ENCODE data around the gene KPRP. TPM values are rescaled to one million over a fixed set of nuclear protein-coding genes. Genes with fewer than 3 reads are reported as not detected.

KPRP gene
- total RNA-seq: not detected

GRCh38 chr1:152757747-152758146, at the start of gene KPRP:
KPRP (plus strand) TSS chr1:152758025; CDS start chr1:152759589, 1,564 bp downstream.
- Mint-ChIP-seq H3K36me3 (no peaks in the 10 kb centered on the region), H3K9me3 (no peaks in the 10 kb centered on the region), H3K27me3 (peaks cover 8% of the 10 kb centered on the region), H3K4me3 (no peak within 1 kb of the TSS), H3K4me1 (no peaks in the 10 kb centered on the region), H3K27ac (no peak within 1 kb of the TSS)
- no peak for ATAC-seq (ENCODE audit: low read depth)
- POLR2A ChIA-PET: no interaction called here
- DNase-seq: no peak

DNA sequence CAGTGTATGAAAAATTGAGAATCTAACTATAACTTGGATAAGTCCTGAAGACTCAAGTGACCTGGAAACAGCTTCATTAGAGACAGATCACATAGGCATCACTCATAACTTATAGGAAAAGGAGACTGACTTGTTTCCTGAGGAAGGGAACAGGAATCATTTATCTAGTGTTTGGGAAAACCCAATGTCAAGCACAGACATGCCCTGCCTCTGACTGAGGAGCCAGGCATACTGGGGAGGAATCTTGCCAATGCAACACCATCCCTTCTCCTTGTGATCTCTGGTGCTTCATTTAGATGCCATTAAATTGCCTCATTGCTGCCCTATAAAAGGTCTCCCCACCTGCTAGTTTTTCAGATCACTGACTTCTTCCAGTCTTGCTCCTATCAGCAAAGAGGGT, 39.6 kb upstream of the KPRP start:
- no peak overlapping the region for H3K27ac Mint-ChIP-seq
- ATAC-seq (ENCODE audit: low read depth) (no peak), DNase-seq (no peak)
- POLR2A ChIA-PET: no interaction called here
- no peaks in the 10 kb centered on the region for H3K9me3 Mint-ChIP-seq
- H3K27me3 Mint-ChIP-seq: peaks cover 3% of the 10 kb centered on the region
- H3K36me3 Mint-ChIP-seq: no peaks in the 10 kb centered on the region
- H3K4me1 Mint-ChIP-seq: no peaks in the 10 kb centered on the region
- no peak overlapping the region for H3K4me3 Mint-ChIP-seq

GRCh38 chr1:152725261-152725660, 32.6 kb upstream of the KPRP start:
- Mint-ChIP-seq H3K36me3 (no peaks in the 10 kb centered on the region), H3K9me3 (no peaks in the 10 kb centered on the region), H3K27ac (no peak overlapping the region), H3K4me1 (no peaks in the 10 kb centered on the region), H3K4me3 (no peak overlapping the region), H3K27me3 (peaks cover 7% of the 10 kb centered on the region)
- no peak for ATAC-seq (ENCODE audit: low read depth)
- no peak for DNase-seq
- POLR2A ChIA-PET: no interaction called here

DNA sequence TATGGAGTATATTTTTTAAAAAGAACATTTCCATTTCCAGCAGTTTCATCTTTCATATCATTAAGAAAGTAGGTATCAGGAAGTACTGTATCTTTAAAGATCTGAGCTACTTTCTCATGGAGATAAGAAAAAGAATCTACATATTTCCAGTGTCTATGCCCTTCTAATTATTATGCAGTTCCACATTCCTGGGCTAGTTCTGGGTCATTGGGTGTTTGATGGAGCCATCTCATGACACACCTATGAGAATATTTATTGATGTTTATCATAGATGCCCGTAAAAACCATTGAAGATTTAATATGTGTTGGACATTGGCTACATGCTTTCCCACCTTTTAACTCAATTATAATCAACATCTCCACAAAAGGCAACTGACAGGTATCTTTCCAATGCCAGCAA, 28.8 kb upstream of the KPRP start:
- Mint-ChIP-seq H3K9me3 (no peaks in the 10 kb centered on the region), H3K36me3 (no peaks in the 10 kb centered on the region), H3K27ac (no peak overlapping the region), H3K4me3 (no peak overlapping the region), H3K27me3 (peaks cover 4% of the 10 kb centered on the region), H3K4me1 (no peaks in the 10 kb centered on the region)
- ATAC-seq (ENCODE audit: low read depth) (no peak), DNase-seq (no peak)
- POLR2A ChIA-PET: no interaction called here

GRCh38 chr1:152735648-152736047, 22.2 kb upstream of the KPRP start:
- no peak for ATAC-seq (ENCODE audit: low read depth)
- Mint-ChIP-seq H3K4me3 (no peak overlapping the region), H3K9me3 (no peaks in the 10 kb centered on the region)

GRCh38 chr1:152737997-152738396, 19.8 kb upstream of the KPRP start:
- DNase-seq: no peak
- Mint-ChIP-seq H3K9me3 (no peaks in the 10 kb centered on the region), H3K36me3 (no peaks in the 10 kb centered on the region), H3K4me3 (no peak overlapping the region), H3K4me1 (no peaks in the 10 kb centered on the region), H3K27ac (no peak overlapping the region), H3K27me3 (peaks cover 20% of the 10 kb centered on the region)
- POLR2A ChIA-PET: no interaction called here
- no peak for ATAC-seq (ENCODE audit: low read depth)

More at GRCh38 chr1:152735648-152736047, 22.2 kb upstream of the KPRP start:
- no peak for DNase-seq
- Mint-ChIP-seq H3K36me3 (no peaks in the 10 kb centered on the region), H3K27ac (no peak overlapping the region), H3K4me1 (no peaks in the 10 kb centered on the region), H3K27me3 (peaks cover 12% of the 10 kb centered on the region)
- POLR2A ChIA-PET: no interaction called here

GRCh38 chr1:152739841-152740240, 18.0 kb upstream of the KPRP start:
- Mint-ChIP-seq H3K4me3 (no peak overlapping the region), H3K9me3 (no peaks in the 10 kb centered on the region), H3K4me1 (no peaks in the 10 kb centered on the region), H3K27me3 (peaks cover 24% of the 10 kb centered on the region), H3K27ac (no peak overlapping the region), H3K36me3 (no peaks in the 10 kb centered on the region)
- no peak for ATAC-seq (ENCODE audit: low read depth)
- no peak for DNase-seq
- POLR2A ChIA-PET: no interaction called here

DNA sequence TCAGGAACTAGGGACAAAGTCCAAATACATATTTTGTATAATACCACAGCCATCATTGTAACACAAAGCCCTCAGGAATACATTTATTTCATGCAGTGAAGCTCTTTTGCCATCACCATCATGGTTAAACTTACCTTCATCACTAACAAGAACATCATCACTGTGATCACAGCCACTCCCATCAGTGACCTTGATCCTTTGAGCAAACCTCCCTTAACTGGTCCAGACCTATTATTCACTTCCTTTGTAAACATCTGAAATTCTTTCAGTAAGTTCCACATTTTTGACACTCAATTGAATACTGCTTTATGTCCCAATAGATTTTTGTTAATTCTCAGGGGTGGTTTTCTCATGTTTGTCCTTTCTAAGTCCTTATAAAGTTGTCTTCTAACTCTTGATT, 16.2 kb upstream of the KPRP start:
- Mint-ChIP-seq H3K4me3 (no peak overlapping the region), H3K27me3 (peaks cover 24% of the 10 kb centered on the region), H3K4me1 (no peaks in the 10 kb centered on the region), H3K9me3 (no peaks in the 10 kb centered on the region), H3K36me3 (no peaks in the 10 kb centered on the region), H3K27ac (no peak overlapping the region)
- no peak for DNase-seq
- no peak for ATAC-seq (ENCODE audit: low read depth)
- POLR2A ChIA-PET: no interaction called here

- Mint-ChIP-seq H3K4me3 (no peak overlapping the region), H3K36me3 (no peaks in the 10 kb centered on the region), H3K4me1 (no peaks in the 10 kb centered on the region), H3K9me3 (no peaks in the 10 kb centered on the region), H3K27me3 (peaks cover 25% of the 10 kb centered on the region), H3K27ac (no peak overlapping the region)
- DNase-seq (no peak), ATAC-seq (ENCODE audit: low read depth) (no peak)
- POLR2A ChIA-PET: no interaction called here
Observed at GRCh38 chr1:152743371-152744145, 14.3 kb upstream of the KPRP start.

DNA sequence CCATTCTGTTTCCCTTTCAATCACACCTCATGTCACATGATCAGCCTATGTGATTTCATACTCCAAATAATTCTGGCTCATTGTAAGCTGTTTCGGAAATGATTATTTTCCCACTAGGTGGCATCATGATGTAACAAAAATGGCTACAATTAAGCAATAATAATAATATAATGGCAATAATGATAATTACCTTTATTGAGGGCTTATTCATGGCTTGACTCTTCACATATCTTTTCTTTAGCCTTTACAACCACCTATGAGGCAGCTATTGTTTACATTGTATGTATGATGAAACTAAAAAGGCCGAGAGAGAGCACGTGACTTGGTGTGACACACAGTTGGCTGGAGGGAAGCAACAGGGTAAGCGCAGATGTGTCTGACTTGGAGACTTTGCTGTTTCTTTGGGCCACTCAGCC, 12.5 kb upstream of the KPRP start:
- no peak overlapping the region for H3K4me3 Mint-ChIP-seq
- no peak overlapping the region for H3K27ac Mint-ChIP-seq
- H3K36me3 Mint-ChIP-seq: no peaks in the 10 kb centered on the region
- H3K27me3 Mint-ChIP-seq: peaks cover 20% of the 10 kb centered on the region
- no peak for DNase-seq
- POLR2A ChIA-PET: no interaction called here
- H3K4me1 Mint-ChIP-seq: no peaks in the 10 kb centered on the region
- no peaks in the 10 kb centered on the region for H3K9me3 Mint-ChIP-seq
- ATAC-seq (ENCODE audit: low read depth): no peak

DNA sequence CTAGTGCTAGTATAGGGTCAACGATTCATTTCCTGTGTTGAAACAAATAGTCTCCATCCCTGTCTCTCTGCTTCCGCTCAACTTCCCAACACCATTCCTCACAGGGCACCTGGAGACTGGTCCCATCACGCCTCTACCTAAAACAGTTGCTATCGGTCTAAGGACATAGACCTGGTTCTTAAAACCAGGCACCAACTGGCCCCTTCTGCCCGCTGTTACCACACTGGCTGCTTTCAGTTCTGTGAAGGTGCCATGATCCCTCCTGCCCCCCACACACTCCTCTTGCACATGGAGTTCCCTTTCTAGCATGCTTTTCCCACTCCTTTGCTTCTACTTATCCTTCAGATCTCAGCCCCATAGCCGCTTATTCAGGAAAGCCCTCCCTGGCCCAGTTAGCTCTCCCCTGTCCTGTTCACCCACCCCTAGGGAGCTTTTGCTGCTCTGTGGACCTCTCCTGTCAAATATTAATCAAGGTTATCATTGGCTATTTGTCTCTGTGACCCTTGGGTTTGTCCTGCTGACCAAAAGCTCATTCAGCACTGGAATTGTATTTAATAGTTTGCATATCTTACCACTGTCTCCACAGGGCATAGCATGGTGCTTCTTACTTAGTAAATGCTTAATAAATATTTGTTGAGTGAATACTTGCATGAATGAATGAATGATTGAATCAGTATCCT, 11.9 kb upstream of the KPRP start:
- Mint-ChIP-seq H3K4me1 (no peaks in the 10 kb centered on the region), H3K27ac (no peak overlapping the region), H3K9me3 (no peaks in the 10 kb centered on the region), H3K27me3 (peaks cover 18% of the 10 kb centered on the region), H3K4me3 (no peak overlapping the region), H3K36me3 (no peaks in the 10 kb centered on the region)
- POLR2A ChIA-PET: no interaction called here
- DNase-seq (no peak), ATAC-seq (ENCODE audit: low read depth) (no peak)

- no peak overlapping the region for H3K4me3 Mint-ChIP-seq
- no peaks in the 10 kb centered on the region for H3K4me1 Mint-ChIP-seq
- H3K27ac Mint-ChIP-seq: no peak overlapping the region
- H3K36me3 Mint-ChIP-seq: no peaks in the 10 kb centered on the region
- peaks cover 20% of the 10 kb centered on the region for H3K27me3 Mint-ChIP-seq
- ATAC-seq (ENCODE audit: low read depth) (no peak), DNase-seq (no peak)
- H3K9me3 Mint-ChIP-seq: no peaks in the 10 kb centered on the region
- POLR2A ChIA-PET: no interaction called here
Observed at GRCh38 chr1:152747831-152748230, 10.0 kb upstream of the KPRP start.

- Mint-ChIP-seq H3K4me1 (no peaks in the 10 kb centered on the region), H3K36me3 (no peaks in the 10 kb centered on the region)
- no peak for DNase-seq
Observed at GRCh38 chr1:152752225-152752624, 5.6 kb upstream of the KPRP start.

GRCh38 chr1:152753586-152753985, 4.2 kb upstream of the KPRP start:
- ATAC-seq (ENCODE audit: low read depth): no peak
- no peak overlapping the region for H3K27ac Mint-ChIP-seq
- H3K36me3 Mint-ChIP-seq: no peaks in the 10 kb centered on the region
- peaks cover 18% of the 10 kb centered on the region for H3K27me3 Mint-ChIP-seq
- POLR2A ChIA-PET: no interaction called here
- no peak for DNase-seq
- no peak overlapping the region for H3K4me3 Mint-ChIP-seq
- no peaks in the 10 kb centered on the region for H3K9me3 Mint-ChIP-seq
- no peaks in the 10 kb centered on the region for H3K4me1 Mint-ChIP-seq

More at GRCh38 chr1:152752225-152752624, 5.6 kb upstream of the KPRP start:
- no peak for ATAC-seq (ENCODE audit: low read depth)
- Mint-ChIP-seq H3K4me3 (no peak overlapping the region), H3K27me3 (peaks cover 18% of the 10 kb centered on the region), H3K9me3 (no peaks in the 10 kb centered on the region), H3K27ac (no peak overlapping the region)
- POLR2A ChIA-PET: no interaction called here
